Effector memory CD4-positive, alpha-beta T cell (primary cell): ENCODE data around the gene WNT11.

Experiments used
- DNase-seq, 3 donors: peaks; one replicate each; pipeline ENCODE4 v3.0.0-alpha.2; 2020
- H3K27ac ChIP-seq: 2 replicates; pipeline ENCODE4 v1.7.0; 2013; ENCODE audit warnings: mild to moderate bottlenecking, low read length, moderate library complexity; ENCODE audit not compliant: insufficient read depth, poor library complexity, severe bottlenecking
- H3K27me3 ChIP-seq: replicated peaks from 2 replicates; pipeline ENCODE4 v1.7.0; 2013; ENCODE audit warnings: mild to moderate bottlenecking, low read length; ENCODE audit not compliant: insufficient read depth, control insufficient read depth, poor library complexity, severe bottlenecking
- H3K36me3 ChIP-seq: 2 replicates; pipeline ENCODE4 v1.7.0; 2013; ENCODE audit warnings: mild to moderate bottlenecking, low read length, moderate library complexity; ENCODE audit not compliant: control insufficient read depth, insufficient read depth
- H3K4me1 ChIP-seq: 2 replicates; pipeline ENCODE4 v1.7.0; 2013; ENCODE audit warnings: low read length, mild to moderate bottlenecking; ENCODE audit not compliant: control insufficient read depth, insufficient read depth, poor library complexity, severe bottlenecking
- H3K4me3 ChIP-seq: 2 replicates; pipeline ENCODE4 v1.7.0; 2013; ENCODE audit warnings: low read length, low read depth, mild to moderate bottlenecking; ENCODE audit not compliant: insufficient read depth, poor library complexity, severe bottlenecking
- H3K9me3 ChIP-seq: 2 replicates; pipeline ENCODE4 v1.7.0; 2013; ENCODE audit warnings: mild to moderate bottlenecking, low read length, moderate library complexity; ENCODE audit not compliant: control insufficient read depth

Gene WNT11

GRCh38 chr11:76194872-76195668, 11.2 kb downstream of the WNT11 start:
- DNase-seq: no peak
- H3K27ac ChIP-seq: no peak overlapping the region

DNA sequence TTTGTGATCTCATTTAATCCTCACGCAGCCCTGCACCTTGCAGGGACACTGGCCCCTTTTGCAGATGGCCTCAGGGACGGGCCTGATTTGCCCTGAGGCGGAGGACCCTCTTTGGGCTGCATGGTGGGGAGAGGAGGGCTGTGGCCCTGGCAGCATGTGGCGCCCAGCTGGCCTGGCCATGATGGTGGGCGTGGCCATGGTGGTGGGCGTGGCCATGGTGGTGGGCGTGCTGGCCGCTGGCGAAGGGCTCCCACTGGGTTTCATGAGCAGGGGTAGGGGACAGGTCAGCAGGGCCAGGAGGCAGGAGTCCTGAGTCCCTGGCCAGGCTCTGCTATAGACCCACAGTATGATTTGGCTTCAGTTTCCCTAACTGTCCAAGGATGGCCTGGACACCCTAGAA, 13.1 kb downstream of the WNT11 start:
- no peaks in the 10 kb centered on the region for H3K36me3 ChIP-seq
- H3K27me3 ChIP-seq: no peaks in the 10 kb centered on the region
- H3K4me1 ChIP-seq: no peaks in the 10 kb centered on the region
- H3K9me3 ChIP-seq: no peaks in the 10 kb centered on the region
- H3K27ac ChIP-seq: no peak overlapping the region
- no peak for DNase-seq
- no peak overlapping the region for H3K4me3 ChIP-seq

More at GRCh38 chr11:76194872-76195668, 11.2 kb downstream of the WNT11 start:
- no peak overlapping the region for H3K4me3 ChIP-seq
- H3K27me3 ChIP-seq: no peaks in the 10 kb centered on the region
- no peaks in the 10 kb centered on the region for H3K36me3 ChIP-seq
- H3K4me1 ChIP-seq: no peaks in the 10 kb centered on the region
- no peaks in the 10 kb centered on the region for H3K9me3 ChIP-seq

DNA sequence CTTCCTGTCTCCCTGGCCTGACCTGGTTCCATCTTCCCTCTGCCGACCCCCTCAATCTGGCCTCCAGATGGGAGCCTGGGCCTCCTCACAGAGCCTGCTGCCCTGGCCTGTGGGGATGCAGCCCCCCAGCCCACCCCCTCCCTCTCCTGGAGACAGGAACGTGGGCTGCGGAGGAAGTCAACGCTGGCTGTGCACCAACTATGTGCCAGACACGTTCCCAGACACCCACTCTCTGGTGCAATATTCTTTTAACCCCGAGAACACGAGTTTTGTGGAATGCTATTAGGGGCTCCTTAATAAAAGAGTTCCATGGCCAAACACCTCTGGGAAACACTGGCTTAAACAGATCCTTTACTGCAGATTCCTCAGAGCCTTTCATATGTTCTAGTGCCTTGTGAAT, 15.9 kb downstream of the WNT11 start:
- H3K9me3 ChIP-seq: no peaks in the 10 kb centered on the region
- H3K36me3 ChIP-seq: no peaks in the 10 kb centered on the region
- H3K27me3 ChIP-seq: no peaks in the 10 kb centered on the region
- H3K4me3 ChIP-seq: no peak overlapping the region
- no peak overlapping the region for H3K27ac ChIP-seq
- no peak for DNase-seq
- no peaks in the 10 kb centered on the region for H3K4me1 ChIP-seq

- H3K4me1 ChIP-seq: no peaks in the 10 kb centered on the region
- no peaks in the 10 kb centered on the region for H3K36me3 ChIP-seq
- no peak for DNase-seq
- no peaks in the 10 kb centered on the region for H3K27me3 ChIP-seq
- no peaks in the 10 kb centered on the region for H3K9me3 ChIP-seq
- no peak overlapping the region for H3K27ac ChIP-seq
- no peak overlapping the region for H3K4me3 ChIP-seq
Observed at GRCh38 chr11:76189682-76190081, 16.6 kb downstream of the WNT11 start.

GRCh38 chr11:76188873-76189272, 17.4 kb downstream of the WNT11 start:
- Histone ChIP-seq H3K4me3 (no peak overlapping the region), H3K36me3 (no peaks in the 10 kb centered on the region), H3K27ac (no peak overlapping the region), H3K27me3 (no peaks in the 10 kb centered on the region), H3K4me1 (no peaks in the 10 kb centered on the region), H3K9me3 (no peaks in the 10 kb centered on the region)
- no peak for DNase-seq

DNA sequence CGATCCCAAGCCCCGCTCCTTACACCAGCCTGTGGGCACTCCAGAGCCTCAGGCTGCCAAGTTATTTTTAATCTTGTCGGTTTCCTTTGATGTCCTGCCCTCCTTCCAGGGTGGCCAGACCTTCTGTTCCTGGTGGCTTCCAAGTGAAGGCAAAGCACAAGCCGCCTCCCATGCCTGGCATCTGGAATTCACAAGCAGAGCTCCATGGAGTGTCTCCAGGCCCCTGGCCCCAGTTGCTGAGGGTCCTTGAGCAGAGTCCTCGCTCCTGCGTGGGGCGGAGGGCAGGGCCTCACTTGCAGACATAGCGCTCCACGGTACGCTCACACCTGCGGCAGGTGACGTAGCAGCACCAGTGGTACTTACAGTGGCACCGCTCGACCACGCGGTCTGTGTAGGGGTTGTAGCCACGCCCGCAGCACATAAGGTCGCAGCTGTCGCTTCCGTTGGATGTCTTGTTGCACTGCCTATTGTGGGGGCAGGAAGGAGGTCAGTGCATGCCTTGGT, 19.5 kb downstream of the WNT11 start:
- no peaks in the 10 kb centered on the region for H3K9me3 ChIP-seq
- H3K27me3 ChIP-seq: no peaks in the 10 kb centered on the region
- DNase-seq: no peak
- no peaks in the 10 kb centered on the region for H3K4me1 ChIP-seq
- H3K27ac ChIP-seq: no peak overlapping the region
- no peak overlapping the region for H3K4me3 ChIP-seq
- H3K36me3 ChIP-seq: no peaks in the 10 kb centered on the region

DNA sequence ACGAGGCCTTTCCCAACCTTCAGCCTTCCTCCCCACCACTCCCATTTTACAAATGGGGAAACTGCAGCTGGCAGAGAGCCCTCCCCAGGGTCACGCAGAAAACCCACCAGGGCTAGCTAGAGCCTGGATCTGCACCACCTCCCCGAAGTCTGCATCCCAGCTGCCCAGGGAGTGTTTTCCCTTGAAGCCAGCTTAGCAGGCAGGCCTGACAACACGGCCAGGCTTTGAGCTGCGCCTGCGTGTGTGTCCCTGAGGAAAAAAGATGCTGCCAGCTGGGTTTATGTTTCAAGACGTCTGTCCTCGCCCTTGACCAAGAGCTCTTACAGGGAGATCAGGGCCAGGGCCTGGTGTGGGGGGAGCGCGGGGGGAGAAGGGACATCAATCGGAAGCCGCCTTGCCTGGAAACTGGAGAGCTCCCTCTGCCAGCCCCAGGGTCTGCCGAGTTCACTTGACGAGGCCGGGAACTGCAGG, 20.3 kb downstream of the WNT11 start:
- H3K36me3 ChIP-seq: no peaks in the 10 kb centered on the region
- H3K4me3 ChIP-seq: no peak overlapping the region
- no peak for DNase-seq
- H3K27ac ChIP-seq: no peak overlapping the region
- no peaks in the 10 kb centered on the region for H3K9me3 ChIP-seq
- no peaks in the 10 kb centered on the region for H3K4me1 ChIP-seq
- no peaks in the 10 kb centered on the region for H3K27me3 ChIP-seq

DNA sequence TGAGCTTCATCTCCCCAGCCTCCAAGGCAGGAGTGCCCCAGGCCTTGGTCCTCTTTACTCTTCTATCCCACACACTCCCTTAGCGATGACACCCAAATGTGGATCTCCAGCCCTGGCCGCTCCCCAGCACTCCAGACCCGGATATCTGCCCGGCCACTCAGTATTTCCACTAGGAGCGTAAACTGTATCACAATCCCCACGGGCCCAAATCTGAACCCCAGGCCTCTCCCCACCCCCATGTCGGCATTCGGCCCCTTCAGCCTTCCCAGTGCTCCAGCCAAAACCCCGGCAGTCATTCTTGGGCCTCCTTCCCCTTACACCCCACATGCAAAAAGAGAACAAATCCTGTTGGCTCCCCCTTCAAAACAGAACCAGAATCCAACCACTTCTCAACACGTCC, 20.8 kb downstream of the WNT11 start:
- DNase-seq: no peak
- Histone ChIP-seq H3K4me3 (no peak overlapping the region), H3K36me3 (no peaks in the 10 kb centered on the region), H3K27me3 (no peaks in the 10 kb centered on the region), H3K9me3 (no peaks in the 10 kb centered on the region), H3K27ac (no peak overlapping the region), H3K4me1 (no peaks in the 10 kb centered on the region)

- Histone ChIP-seq H3K36me3 (no peaks in the 10 kb centered on the region), H3K27ac (no peak overlapping the region), H3K4me1 (no peaks in the 10 kb centered on the region), H3K27me3 (no peaks in the 10 kb centered on the region), H3K4me3 (no peak overlapping the region), H3K9me3 (no peaks in the 10 kb centered on the region)
- DNase-seq: no peak
Observed at GRCh38 chr11:76184551-76184993, 21.7 kb downstream of the WNT11 start.

DNA sequence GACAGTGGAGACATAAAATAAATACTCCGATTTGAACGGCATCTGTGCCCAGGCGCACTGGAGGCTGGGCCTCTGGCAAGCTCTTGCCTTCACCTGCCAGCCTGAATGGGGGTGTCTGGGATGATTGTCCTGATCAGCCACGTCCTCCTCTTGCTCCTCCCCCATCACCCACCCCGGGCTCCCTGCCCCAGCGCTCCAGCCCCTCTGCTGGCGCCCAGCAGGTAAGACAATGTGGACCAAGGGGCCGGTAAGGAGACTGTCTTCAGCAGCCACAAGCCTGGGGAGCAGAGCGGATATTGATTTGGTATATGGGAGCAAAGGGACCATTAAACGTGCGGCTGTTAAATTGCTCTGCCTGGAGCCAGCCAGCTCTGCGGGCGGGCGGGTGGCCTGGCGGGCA, 24.9 kb downstream of the WNT11 start:
- Histone ChIP-seq H3K27me3 (no peaks in the 10 kb centered on the region), H3K4me3 (no peak overlapping the region), H3K9me3 (no peaks in the 10 kb centered on the region), H3K36me3 (no peaks in the 10 kb centered on the region), H3K27ac (no peak overlapping the region), H3K4me1 (no peaks in the 10 kb centered on the region)
- DNase-seq: no peak
